8988T (cell line): ENCODE measurements around the gene SLC1A5.
A peak's percentile ranks its signal among the peaks of the same experiment; 100 is the strongest.
"Not testable (repeated sequence)": the region's sequence is repeated elsewhere in the genome, so short reads cannot be mapped to it uniquely, and the experiment has no call there.

Source experiments
- DNase-seq: peaks from one replicate; pipeline ENCODE4 v3.0.0; 2011

SLC1A5 gene

DNA sequence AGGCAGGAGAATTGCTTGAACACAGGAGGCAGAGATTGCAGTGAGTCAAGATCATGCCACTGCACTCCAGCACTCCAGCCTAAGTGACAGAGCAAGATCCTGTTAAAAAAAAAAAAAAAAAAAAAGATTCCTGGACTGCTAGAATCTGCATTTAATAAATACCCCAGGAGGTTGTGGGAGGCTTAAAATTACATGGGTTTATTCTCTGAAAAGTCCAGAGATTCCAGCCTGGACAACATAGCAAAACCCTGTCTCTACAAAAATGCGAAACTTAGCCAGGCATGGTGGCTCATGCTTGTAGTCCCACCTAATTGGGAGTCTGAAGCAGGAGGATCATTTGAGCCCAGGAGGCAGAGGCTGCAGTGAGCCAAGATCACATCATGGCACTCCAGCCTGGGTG, 9.5 kb upstream of the SLC1A5 start:
- no peak for DNase-seq

DNA sequence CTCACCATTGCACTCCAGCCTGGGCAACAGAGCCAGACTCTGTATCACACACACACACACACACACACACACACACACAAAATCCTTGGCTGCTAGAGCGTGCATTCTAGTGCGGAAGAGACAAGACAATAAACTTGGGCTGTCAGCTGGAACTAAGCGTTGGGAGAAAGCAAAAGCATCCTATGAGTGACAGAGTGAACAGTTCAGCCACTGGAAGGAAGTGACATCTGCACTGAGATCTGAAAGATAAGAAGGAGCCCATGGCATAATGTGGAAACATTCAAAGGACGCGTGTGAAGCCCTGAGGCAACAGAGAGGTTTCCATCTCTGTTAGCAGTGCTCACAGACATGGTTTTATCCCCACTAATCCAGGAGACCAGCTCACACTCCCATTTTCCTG, 3.5 kb upstream of the SLC1A5 start:
- DNase-seq = no peak

DNA sequence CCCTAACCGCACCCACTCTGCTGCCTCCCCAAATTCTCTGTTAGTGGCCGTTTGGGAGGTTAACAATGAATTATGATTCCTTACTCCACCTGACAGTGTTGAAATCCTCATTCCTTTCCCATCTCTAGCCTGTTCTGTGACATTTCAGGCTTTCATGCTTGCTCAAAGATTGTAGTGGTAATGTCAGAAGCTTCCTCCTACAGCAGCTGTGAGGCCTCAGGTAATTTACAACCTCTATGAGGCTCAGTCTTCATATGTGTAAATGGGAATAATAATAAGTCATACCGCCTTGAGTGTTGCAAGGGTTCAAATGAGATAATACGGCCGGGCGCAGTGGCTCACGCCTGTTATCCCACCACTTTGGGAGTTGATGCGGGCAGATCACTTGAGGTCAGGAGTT, 977 bp upstream of the SLC1A5 start:
- no peak for DNase-seq

DNA sequence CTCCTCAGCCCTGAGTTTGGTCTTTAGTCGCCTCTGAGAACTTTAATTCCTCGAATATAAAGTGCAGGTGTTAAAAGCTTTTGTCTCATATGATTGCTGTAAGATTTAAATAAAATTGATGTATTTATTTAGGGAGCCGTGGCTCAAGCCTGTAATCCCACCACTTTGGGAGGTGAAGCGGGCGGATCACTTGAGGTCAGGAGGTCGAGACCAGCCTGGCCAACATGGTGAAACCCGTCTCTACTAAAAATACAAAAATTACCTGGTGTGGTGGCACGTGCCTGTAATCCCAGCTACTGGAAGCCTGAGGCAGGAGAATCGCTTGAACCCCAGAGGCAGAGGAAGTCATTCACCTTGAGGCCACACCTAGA, 559 bp upstream of the SLC1A5 start:
- DNase-seq = no peak

GRCh38 chr19:46787331-46788261, 798 bp downstream of the SLC1A5 start:
- no peak for DNase-seq

- no peak for DNase-seq
Observed at GRCh38 chr19:46787040-46787330, 1.4 kb downstream of the SLC1A5 start.

GRCh38 chr19:46786236-46787039, 2.0 kb downstream of the SLC1A5 start:
- DNase-seq = peak; percentile 59

DNA sequence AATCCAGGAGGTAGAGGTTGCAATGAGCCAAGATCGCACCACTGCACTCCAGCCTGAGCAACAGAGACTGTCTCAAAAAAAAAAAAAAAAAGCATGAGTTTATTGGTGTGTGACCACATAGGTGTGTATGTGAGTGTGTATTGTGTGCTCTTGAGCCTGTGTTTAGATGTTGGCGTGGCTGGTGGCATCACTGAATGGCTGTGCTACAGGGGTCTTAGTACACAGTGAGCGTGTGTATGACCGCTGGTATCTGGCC, 2.5 kb downstream of the SLC1A5 start:
- no peak for DNase-seq

DNA sequence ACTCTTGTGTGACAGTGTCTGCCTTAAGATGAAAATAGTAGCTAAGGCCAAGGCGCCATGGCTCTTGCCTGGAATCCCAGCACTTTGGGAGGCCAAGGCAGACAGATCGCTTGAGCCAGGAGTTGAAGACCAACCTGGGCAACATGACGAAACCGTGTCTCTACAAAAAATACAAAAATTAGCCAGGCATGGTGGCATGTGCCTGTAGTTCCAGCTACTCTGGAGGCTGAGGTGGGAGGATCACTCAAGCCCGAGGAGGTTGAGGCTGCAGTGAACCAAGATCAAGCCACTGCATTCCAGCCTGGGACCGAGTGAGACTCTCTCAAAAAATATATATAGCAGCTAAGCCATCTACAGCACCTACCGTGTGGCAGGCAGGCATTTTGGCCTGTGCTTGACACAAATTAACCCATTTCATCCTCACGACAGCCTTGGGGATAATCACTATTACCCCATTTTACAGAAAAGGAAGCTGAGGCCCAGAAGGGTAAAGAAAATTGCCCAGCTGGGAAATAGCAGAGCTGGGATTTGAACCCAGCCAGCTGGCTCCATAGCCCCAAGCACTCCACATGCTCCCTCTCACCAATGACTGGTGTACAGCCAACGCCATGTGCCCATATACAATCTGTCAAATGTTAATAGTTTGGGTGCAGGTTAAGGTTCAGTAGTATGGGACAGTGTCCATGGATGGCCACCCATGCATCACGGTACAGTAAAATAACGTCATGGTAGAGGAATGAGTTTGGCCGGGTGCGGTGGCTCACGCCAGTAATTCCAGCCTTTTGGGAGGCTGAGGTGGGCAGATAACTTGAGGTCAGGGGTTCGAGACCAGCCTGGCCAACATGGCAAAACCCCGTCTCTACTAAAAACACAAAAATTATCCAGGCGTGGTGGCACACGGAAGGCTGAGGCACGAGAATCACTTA, 3.1 kb downstream of the SLC1A5 start:
- no peak for DNase-seq

DNA sequence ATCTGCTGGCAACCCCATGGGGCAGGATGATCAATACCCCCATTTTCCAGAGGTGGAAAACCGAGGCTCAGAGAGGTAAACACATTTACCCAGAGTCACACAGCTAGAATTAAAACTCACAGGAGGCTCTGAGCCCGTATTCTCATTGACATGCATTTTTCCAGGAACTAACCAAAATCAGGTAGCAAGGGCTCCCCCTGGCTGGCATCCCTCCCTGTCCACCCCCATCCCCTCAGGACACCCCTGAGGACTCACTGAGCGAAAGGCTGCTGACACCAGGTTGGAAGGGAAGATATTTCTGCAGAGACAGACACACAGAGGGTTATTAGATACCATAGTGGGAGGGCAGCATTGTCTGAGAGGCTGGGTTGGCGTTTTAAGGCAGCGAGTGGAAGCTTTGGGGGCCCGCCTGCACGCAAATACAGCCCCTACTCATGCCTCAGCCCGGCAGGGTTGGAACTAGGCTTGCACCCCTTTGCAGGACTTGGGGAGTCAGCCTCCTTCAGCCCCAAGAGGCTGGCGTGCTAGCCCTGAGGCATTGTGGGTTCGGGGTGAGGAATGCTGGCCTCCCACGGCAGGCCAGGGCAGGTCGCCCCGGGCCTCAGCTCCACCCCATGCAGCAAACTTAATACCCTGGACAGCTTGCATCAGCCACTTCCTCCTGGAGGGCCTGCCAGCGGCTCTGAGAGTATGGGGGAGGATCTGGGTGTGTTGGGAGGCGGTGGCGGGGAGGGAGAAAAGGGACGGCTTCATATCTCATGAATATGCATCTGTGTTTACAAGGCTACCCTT, 3.9 kb downstream of the SLC1A5 start:
- peak; percentile 73 for DNase-seq

DNA sequence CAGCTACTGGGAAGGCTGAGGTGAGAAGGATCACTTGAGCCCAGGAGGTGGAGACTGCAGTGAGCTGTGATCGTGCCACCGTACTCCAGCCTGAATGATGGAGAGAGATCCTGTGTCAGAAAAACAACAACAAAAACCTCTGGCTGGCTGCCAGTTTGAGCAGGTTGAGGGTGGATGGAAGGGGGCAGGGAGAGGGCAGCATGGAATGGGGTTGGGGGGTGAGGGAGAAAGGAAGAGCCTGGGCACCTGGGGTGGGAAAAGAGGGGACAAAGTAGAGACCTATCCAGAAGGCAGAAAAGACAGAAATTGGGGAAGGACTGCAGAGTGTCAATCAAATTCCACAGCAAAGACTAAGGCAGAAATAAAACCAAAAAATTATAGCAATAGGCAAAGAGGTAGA, 4.7 kb downstream of the SLC1A5 start:
- DNase-seq = no peak

- DNase-seq = no peak
Observed at GRCh38 chr19:46782355-46783019, 5.9 kb downstream of the SLC1A5 start.

GRCh38 chr19:46777956-46778645, 10.3 kb downstream of the SLC1A5 start:
- DNase-seq = not testable (repeated sequence)

DNA sequence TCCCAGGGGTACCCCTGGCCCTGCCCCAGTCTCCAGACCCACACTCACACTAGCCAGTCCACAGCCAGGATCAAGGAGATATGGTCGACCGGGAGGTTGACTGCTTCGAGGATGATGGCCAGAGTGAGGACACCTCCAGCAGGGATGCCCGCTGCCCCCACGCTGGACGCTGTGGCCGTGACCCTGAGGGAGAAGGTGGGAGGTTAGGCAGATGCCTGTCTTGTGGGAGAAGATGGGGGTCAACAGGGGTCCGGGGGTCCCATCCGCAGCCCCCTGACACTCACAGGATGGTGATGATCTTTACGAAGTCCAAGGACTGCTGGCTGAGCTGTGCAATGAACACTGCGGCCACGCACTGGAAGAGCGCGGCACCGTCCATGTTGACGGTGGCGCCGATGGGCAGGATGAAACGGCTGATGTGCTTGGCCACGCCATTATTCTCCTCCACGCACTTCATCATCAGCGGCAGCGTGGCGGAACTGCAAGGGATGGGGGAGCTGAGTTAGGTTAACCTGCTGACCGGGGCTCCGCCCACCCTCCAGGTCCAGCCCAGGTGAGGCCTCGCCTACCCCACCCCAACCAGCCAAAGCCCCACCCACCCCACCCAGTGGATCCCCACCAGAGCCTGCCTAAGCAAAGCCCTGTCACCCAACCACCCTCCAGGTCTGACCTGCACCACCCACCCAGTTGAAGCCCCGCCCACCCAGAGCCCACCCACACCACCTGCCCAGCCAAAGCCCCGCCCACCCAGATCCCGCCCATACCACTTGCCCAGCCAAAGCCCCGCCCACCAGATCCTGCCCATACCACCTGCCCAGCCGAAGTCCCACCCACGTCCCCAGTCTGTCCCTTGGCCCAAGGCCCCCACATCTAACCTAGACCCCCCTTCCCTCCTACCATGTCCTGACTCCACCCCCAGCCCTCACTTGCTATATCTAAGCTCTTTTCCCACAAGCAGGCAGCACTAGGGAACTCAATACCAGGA, 11.2 kb downstream of the SLC1A5 start:
- DNase-seq = peak; percentile 67

GRCh38 chr19:46775642-46776258, 12.6 kb downstream of the SLC1A5 start:
- DNase-seq = no peak

DNA sequence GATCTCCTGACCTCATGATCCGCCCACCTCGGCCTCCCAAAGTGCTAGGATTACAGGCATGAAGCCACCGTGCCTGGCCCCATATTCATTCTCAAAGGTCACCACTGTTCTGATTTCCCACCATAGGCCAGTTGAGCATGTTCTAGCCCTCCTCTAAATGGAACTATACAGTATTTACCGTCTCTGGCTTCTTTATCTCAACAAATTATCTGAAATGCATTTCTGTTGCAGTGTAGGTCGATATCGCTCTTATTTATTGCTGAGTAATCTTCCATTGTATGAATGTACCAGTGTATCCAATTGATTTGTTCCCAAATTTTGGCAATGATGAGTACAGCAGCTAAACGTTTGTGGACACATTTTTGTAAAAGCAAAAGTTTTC, 15.4 kb downstream of the SLC1A5 start:
- DNase-seq = no peak

DNA sequence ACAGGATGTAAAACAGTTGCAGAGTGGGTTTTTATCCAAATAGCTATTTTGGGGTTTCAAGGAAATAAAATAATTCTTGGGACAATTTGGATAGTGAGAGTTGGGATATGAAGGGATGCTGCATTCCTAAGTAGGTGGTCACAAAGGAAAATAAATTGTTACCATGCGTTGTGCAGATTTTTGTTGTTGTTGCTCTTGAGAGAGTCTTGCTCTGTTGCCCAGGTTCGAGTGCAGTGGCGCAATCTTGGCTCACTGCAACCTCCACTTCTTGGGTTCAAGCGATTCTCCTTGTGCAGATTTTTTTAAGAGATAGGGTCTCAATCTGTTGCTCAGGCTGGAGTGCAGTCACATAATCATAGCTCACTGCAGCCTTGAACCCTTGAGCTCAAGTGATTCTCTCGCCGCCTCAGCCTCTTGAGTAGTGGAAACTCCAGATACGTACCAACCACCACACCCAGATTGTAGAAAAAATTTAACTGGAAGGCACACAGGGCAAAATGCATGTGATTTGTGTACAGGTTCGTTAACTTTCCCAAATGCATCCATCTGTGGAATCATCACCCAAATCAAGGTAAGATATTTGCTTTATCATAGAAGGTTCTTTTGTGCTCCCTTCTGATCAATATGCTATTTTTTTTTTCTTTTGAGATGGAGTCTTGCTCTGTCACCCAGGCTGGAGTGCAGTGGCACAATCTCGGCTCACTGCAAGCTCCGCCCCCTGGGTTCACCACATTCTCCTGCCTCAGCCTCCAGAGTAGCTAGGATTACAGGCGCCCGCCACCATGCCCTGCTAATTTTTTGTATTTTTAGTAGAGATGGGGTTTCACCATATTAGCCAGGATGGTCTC, 16.0 kb downstream of the SLC1A5 start:
- no peak for DNase-seq

DNA sequence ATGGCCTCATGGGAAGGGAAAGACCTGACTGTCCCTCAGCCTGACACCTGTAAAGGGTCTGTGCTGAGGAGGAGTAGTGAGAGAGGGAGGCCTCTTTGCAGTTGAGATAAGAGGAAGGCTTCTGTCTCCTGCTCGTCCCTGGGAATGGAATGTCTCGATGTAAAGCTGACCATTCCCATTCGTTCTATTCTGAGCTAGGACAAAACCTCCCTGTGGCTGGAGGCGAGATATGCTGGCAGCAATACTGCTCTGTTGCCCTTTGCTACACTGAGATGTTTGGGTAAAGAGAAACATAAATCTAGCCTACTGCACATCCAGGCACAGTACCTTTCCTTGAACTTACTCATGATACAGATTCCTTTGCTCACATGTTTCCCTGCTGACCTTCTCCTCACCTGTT, 19.6 kb downstream of the SLC1A5 start:
- DNase-seq = not testable (repeated sequence)
